Measurements from ENCODE around the gene DCHS1.
A peak's percentile ranks its signal among the peaks of the same experiment; 100 is the strongest.

Gene DCHS1

GRCh38 chr11:6610591-6610990 lies 45.0 kb downstream of the DCHS1 start:
- no peak for DNase-seq

- no peak for DNase-seq
Observed at GRCh38 chr11:6609502-6610015, 46.0 kb downstream of the DCHS1 start.

GRCh38 chr11:6608726-6609501 lies 46.7 kb downstream of the DCHS1 start:
- DNase-seq: no peak

- no peak for DNase-seq
Observed at GRCh38 chr11:6608011-6608410, 47.6 kb downstream of the DCHS1 start.

GRCh38 chr11:6607190-6607795 lies 48.3 kb downstream of the DCHS1 start:
- no peak for DNase-seq

- DNase-seq: no peak
Observed at GRCh38 chr11:6606471-6607189, 49.0 kb downstream of the DCHS1 start.

- no peak for DNase-seq
Observed at GRCh38 chr11:6604790-6605189, 50.8 kb downstream of the DCHS1 start.

- peak; percentile 51 for DNase-seq
Observed at GRCh38 chr11:6604081-6604626, 51.5 kb downstream of the DCHS1 start.

- DNase-seq: peak; percentile 84
Observed at GRCh38 chr11:6603287-6604080, 52.1 kb downstream of the DCHS1 start, which contains the start of the genes ILK and RRP8. Gene ILK, plus strand, starts transcription at chr11:6603774. Its CDS starts 498 bp downstream, at chr11:6604272. Gene RRP8, minus strand, starts transcription at chr11:6603616. Its CDS starts 114 bp downstream, at chr11:6603502.

- DNase-seq: no peak
Observed at GRCh38 chr11:6602096-6602940, 53.3 kb downstream of the DCHS1 start.

GRCh38 chr11:6601041-6601461 lies 54.6 kb downstream of the DCHS1 start:
- DNase-seq: no peak

GRCh38 chr11:6599881-6600390 lies 55.7 kb downstream of the DCHS1 start:
- DNase-seq: no peak

GRCh38 chr11:6599449-6599848 lies 56.2 kb downstream of the DCHS1 start:
- no peak for DNase-seq

- no peak for DNase-seq
Observed at GRCh38 chr11:6598555-6598954, 57.1 kb downstream of the DCHS1 start.

- DNase-seq: no peak
Observed at GRCh38 chr11:6596239-6596877, 59.3 kb downstream of the DCHS1 start.

- no peak for DNase-seq
Observed at GRCh38 chr11:6594142-6594768, 61.4 kb downstream of the DCHS1 start.

GRCh38 chr11:6588018-6588417 lies 67.6 kb downstream of the DCHS1 start:
- DNase-seq: no peak

GRCh38 chr11:6587360-6587953 lies 68.2 kb downstream of the DCHS1 start:
- DNase-seq: no peak

All from NCI-H345 (cell line).